ENCODE results near the gene RAP1GDS1.
"Not testable (repeated sequence)": the region's sequence is repeated elsewhere in the genome, so short reads cannot be mapped to it uniquely, and the experiment has no call there.

DNA sequence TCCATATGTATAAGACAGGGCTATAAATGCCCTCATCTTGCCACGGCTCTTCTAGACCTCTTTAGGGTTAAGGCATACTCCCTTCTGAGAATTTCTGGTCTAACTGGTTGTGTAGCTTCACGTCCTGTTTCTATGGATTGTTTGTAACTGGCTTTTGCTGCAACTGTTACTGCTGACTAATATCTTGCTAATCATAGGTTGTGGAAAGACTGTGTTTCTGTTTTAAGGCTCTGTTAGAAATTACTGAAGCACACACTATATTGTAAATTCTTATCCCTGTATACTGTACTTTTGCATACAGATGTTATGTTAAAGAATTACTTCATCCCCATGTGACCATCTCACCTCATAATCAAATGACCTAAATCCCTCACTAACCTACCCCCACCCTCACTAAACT, 218.4 kb downstream of the RAP1GDS1 start:
- TF ChIP-seq, protein P1, sequence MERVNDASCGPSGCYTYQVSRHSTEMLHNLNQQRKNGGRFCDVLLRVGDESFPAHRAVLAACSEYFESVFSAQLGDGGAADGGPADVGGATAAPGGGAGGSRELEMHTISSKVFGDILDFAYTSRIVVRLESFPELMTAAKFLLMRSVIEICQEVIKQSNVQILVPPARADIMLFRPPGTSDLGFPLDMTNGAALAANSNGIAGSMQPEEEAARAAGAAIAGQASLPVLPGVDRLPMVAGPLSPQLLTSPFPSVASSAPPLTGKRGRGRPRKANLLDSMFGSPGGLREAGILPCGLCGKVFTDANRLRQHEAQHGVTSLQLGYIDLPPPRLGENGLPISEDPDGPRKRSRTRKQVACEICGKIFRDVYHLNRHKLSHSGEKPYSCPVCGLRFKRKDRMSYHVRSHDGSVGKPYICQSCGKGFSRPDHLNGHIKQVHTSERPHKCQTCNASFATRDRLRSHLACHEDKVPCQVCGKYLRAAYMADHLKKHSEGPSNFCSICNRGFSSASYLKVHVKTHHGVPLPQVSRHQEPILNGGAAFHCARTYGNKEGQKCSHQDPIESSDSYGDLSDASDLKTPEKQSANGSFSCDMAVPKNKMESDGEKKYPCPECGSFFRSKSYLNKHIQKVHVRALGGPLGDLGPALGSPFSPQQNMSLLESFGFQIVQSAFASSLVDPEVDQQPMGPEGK (CRISPR knock-in tag; IDR thresholded peaks at IDR 0.05; ENCODE audit: borderline replicate concordance) = not testable (repeated sequence)
- TF ChIP-seq ZFP30 (CRISPR knock-in tag; IDR thresholded peaks at IDR 0.05); CSDC2 (CRISPR knock-in tag; IDR thresholded peaks at IDR 0.05); RARB (CRISPR knock-in tag; IDR thresholded peaks at IDR 0.05); BACH2 (CRISPR knock-in tag; IDR thresholded peaks at IDR 0.05; ENCODE audit: borderline replicate concordance); ZNF8 (CRISPR knock-in tag; IDR thresholded peaks at IDR 0.05); ZC3H10 (CRISPR knock-in tag; IDR thresholded peaks at IDR 0.05); ISL1 (CRISPR knock-in tag; IDR thresholded peaks at IDR 0.05); ZNF70 (CRISPR knock-in tag; IDR thresholded peaks at IDR 0.05): not testable (repeated sequence)
- TF ChIP-seq, protein P2, sequence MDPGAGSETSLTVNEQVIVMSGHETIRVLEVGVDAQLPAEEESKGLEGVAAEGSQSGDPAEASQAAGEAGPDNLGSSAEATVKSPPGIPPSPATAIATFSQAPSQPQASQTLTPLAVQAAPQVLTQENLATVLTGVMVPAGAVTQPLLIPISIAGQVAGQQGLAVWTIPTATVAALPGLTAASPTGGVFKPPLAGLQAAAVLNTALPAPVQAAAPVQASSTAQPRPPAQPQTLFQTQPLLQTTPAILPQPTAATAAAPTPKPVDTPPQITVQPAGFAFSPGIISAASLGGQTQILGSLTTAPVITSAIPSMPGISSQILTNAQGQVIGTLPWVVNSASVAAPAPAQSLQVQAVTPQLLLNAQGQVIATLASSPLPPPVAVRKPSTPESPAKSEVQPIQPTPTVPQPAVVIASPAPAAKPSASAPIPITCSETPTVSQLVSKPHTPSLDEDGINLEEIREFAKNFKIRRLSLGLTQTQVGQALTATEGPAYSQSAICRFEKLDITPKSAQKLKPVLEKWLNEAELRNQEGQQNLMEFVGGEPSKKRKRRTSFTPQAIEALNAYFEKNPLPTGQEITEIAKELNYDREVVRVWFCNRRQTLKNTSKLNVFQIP (CRISPR knock-in tag; IDR thresholded peaks at IDR 0.05; ENCODE audit: borderline replicate concordance, low read depth) = not testable (repeated sequence)
- TF ChIP-seq, protein P3, sequence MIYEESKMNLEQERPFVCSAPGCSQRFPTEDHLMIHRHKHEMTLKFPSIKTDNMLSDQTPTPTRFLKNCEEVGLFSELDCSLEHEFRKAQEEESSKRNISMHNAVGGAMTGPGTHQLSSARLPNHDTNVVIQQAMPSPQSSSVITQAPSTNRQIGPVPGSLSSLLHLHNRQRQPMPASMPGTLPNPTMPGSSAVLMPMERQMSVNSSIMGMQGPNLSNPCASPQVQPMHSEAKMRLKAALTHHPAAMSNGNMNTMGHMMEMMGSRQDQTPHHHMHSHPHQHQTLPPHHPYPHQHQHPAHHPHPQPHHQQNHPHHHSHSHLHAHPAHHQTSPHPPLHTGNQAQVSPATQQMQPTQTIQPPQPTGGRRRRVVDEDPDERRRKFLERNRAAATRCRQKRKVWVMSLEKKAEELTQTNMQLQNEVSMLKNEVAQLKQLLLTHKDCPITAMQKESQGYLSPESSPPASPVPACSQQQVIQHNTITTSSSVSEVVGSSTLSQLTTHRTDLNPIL (CRISPR knock-in tag; IDR thresholded peaks at IDR 0.05; ENCODE audit: low read depth) = not testable (repeated sequence)
- TF ChIP-seq, protein P4, sequence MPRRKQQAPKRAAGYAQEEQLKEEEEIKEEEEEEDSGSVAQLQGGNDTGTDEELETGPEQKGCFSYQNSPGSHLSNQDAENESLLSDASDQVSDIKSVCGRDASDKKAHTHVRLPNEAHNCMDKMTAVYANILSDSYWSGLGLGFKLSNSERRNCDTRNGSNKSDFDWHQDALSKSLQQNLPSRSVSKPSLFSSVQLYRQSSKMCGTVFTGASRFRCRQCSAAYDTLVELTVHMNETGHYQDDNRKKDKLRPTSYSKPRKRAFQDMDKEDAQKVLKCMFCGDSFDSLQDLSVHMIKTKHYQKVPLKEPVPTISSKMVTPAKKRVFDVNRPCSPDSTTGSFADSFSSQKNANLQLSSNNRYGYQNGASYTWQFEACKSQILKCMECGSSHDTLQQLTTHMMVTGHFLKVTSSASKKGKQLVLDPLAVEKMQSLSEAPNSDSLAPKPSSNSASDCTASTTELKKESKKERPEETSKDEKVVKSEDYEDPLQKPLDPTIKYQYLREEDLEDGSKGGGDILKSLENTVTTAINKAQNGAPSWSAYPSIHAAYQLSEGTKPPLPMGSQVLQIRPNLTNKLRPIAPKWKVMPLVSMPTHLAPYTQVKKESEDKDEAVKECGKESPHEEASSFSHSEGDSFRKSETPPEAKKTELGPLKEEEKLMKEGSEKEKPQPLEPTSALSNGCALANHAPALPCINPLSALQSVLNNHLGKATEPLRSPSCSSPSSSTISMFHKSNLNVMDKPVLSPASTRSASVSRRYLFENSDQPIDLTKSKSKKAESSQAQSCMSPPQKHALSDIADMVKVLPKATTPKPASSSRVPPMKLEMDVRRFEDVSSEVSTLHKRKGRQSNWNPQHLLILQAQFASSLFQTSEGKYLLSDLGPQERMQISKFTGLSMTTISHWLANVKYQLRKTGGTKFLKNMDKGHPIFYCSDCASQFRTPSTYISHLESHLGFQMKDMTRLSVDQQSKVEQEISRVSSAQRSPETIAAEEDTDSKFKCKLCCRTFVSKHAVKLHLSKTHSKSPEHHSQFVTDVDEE (CRISPR knock-in tag; IDR thresholded peaks at IDR 0.05) = not testable (repeated sequence)

Measured in SK-N-SH treated with all-trans-retinoic acid at 6 μM for 48 hours (cell line).